PC-9 (cell line): Measurements from ENCODE around the gene FCER2. TPM values are rescaled to one million over a fixed set of nuclear protein-coding genes. Genes with fewer than 3 reads are reported as not detected.

ENCODE experiments used
- BruUV-seq: library from RNA; stranded (reverse); fragments of 400-500 nt; replicated peaks from 2 replicates; lab custom pipeline; 2021; lab: Mats Ljungman, UMichigan
- CTCF ChIA-PET: fragments of 300-600 bp; sonication (Branson Sonifier 250); formaldehyde crosslinking; loops from one replicate; lab custom pipeline; 2022; ENCODE audit warnings: antibody characterized with exemption; lab: Charles Lee
- POLR2A ChIA-PET: fragments of 300-600 bp; sonication (Branson Sonifier 250); formaldehyde crosslinking; loops from one replicate; lab custom pipeline; 2022; ENCODE audit warnings: antibody characterized with exemption; ENCODE audit not compliant: unreplicated experiment; lab: Charles Lee
- DNase-seq, 2 experiments: peaks; one replicate each; pipeline versions ENCODE4 v3.0.0 to v3.0.0-alpha.2; 2015 to 2022; ENCODE audit warnings: mixed read lengths in 1 of 2
- H2AFZ ChIP-seq: fragments of 200-600 bp; sonication (generic); 2 replicates; pipeline ENCODE4 v1.8.1; 2017; ENCODE audit warnings: antibody characterized with exemption
- H3F3A ChIP-seq: fragments of 200-600 bp; sonication (generic); 2 replicates; pipeline ENCODE4 v1.8.1; 2017; ENCODE audit warnings: antibody characterized with exemption, mild to moderate bottlenecking, low read depth; ENCODE audit not compliant: insufficient read depth
- H3K27ac ChIP-seq: fragments of 200-600 bp; sonication (generic); 2 replicates; pipeline ENCODE4 v1.6.1; 2016; ENCODE audit warnings: mixed run types
- H3K27me3 ChIP-seq: fragments of 200-600 bp; sonication (generic); 2 replicates; pipeline ENCODE4 v1.6.1; 2016; ENCODE audit warnings: low read depth, mixed run types; ENCODE audit not compliant: insufficient read depth
- H3K36me3 ChIP-seq: fragments of 200-600 bp; sonication (generic); 2 replicates; pipeline ENCODE4 v1.6.1; 2016; ENCODE audit warnings: low read depth, mixed run types
- H3K4me1 ChIP-seq: fragments of 200-600 bp; sonication (generic); replicated peaks from 2 replicates; pipeline ENCODE4 v1.6.1; 2016; ENCODE audit warnings: mixed run types; ENCODE audit not compliant: insufficient read depth
- H3K4me2 ChIP-seq: fragments of 200-600 bp; sonication (generic); 2 replicates; pipeline ENCODE4 v1.6.1; 2017; ENCODE audit warnings: mixed run types
- H3K4me3 ChIP-seq: fragments of 200-600 bp; sonication (generic); 2 replicates; pipeline ENCODE4 v1.6.1; 2016; ENCODE audit warnings: mixed run types
- H3K79me2 ChIP-seq: fragments of 200-600 bp; sonication (generic); 2 replicates; pipeline ENCODE4 v1.6.1; 2017; ENCODE audit warnings: low read depth, mixed run types
- H3K9me2 ChIP-seq: fragments of 200-600 bp; sonication (generic); 2 replicates; pipeline ENCODE4 v1.8.1; 2017; ENCODE audit warnings: mild to moderate bottlenecking; ENCODE audit not compliant: insufficient read depth
- H3K9me3 ChIP-seq: fragments of 200-600 bp; sonication (generic); 2 replicates; pipeline ENCODE4 v1.8.1; 2016; ENCODE audit warnings: low read depth; ENCODE audit not compliant: insufficient read depth
- H4K20me1 ChIP-seq: fragments of 200-600 bp; sonication (generic); 2 replicates; pipeline ENCODE4 v1.8.1; 2017; ENCODE audit not compliant: insufficient read depth
- EZH2 ChIP-seq: fragments of 200-600 bp; sonication (generic); IDR thresholded peaks from 2 replicates; pipeline ENCODE4 v1.8.0; 2017; ENCODE audit warnings: antibody characterized with exemption, low read depth
- intact Hi-C: fragments of 100-400 bp; cut with micrococcal nuclease; formaldehyde crosslinking; loops from one replicate; pipeline ENCODE4 v1.10.0; 2022; ENCODE audit not compliant: unreplicated experiment
- total RNA-seq: library from RNA; stranded (reverse); gene quantifications from 2 replicates; pipeline ENCODE4 v1.2.3, GENCODE V29; 2021
- TF ChIP-seq, protein P1 (sequence below): fragments of 200-600 bp; sonication (generic); conservative IDR thresholded peaks from 2 replicates; pipeline ENCODE4 v1.6.1; 2017; ENCODE audit warnings: mixed run types, antibody characterized with exemption, mild to moderate bottlenecking, moderate library complexity

The FCER2 gene
- total RNA-seq, 1 experiment from 2014 or later: not detected

DNA sequence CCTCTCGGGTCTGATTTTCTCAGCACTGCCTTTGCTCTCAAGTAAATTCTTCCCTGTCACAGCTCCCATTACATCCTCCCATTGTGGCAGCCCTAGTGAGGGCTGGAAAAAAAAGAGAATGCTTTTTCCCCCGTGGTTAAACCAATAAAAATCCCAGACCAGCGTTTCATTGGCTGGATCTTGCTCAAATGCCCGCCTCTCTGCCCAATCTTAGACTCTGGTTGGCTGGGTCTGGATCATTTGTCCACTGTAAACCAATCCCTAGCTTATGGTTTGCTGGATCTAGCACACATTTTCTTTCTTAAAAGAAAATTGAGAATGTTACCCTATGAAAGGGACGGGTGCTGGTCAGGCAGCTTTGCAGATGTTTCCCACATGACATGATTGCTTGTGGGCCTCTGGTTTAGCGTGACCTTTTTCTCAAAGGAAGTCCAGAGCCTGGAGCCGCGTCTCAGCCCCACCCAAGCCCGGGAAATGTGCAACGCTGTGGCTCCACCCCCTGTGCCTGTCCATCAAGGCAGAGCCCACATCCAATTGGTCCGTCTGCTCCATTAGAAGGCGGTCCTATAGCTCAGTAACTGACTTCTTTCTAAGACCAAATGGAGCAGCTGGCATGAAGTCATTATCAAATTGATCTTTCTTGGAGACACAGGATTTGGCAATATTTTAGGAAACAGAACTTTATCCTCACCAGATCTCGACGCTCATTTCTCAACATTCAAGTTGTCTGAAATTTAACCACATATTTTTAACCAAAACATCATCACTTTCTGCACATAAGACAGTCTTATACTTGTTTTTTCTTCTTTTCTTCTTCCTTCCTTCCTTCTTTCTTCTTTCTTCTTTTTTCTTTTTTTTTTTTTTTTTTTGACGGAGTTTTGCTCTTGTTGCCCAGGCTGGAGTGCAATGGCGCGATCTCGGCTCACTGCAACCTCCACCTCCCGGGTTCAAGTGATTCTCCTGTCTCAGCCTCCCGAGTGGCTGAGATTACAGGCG lies 27.6 kb downstream of the FCER2 start:
- Histone ChIP-seq H3K9me3 (0 out of 2 replicates have a peak, but pooled peaks cover 3% of the 10 kb centered on the region), H3K4me3 (no peak overlapping the region; the same call in 1 of the 2 replicates), H3K4me1 (peaks cover 11% of the 10 kb centered on the region; the same call in 1 of the 2 replicates), H3K79me2 (no peaks in the 10 kb centered on the region), H3K9me2 (no peaks in the 10 kb centered on the region), H2AFZ (0 out of 2 replicates have a peak overlapping the region, but pooled peaks have one; percentile 18), H3K4me2 (peak overlapping the region; percentile 53), H3K27me3 (peaks cover 73% of the 10 kb centered on the region), H4K20me1 (no peaks in the 10 kb centered on the region), H3K36me3 (no peaks in the 10 kb centered on the region), H3K27ac (no peak overlapping the region), H3F3A (peaks cover 7% of the 10 kb centered on the region; the same call in 1 of the 2 replicates)
- peak; percentile 33 to 66 for DNase-seq
- ChIA-PET CTCF (interaction anchor here (0.6 kb wide), 1 partner anchor 188 kb away, joined by 3 read pairs; no protein-coding TSS in a partner anchor), POLR2A (no interaction called here)
- no TSS peak for BruUV-seq
- intact Hi-C loops: loop anchor here (10.0 kb wide), 2 partner anchors 250 to 320 kb away; partner anchors contain the start of genes CTXN1 and SNAPC2
- no peak for TF ChIP-seq EZH2
- TF ChIP-seq, protein P1, sequence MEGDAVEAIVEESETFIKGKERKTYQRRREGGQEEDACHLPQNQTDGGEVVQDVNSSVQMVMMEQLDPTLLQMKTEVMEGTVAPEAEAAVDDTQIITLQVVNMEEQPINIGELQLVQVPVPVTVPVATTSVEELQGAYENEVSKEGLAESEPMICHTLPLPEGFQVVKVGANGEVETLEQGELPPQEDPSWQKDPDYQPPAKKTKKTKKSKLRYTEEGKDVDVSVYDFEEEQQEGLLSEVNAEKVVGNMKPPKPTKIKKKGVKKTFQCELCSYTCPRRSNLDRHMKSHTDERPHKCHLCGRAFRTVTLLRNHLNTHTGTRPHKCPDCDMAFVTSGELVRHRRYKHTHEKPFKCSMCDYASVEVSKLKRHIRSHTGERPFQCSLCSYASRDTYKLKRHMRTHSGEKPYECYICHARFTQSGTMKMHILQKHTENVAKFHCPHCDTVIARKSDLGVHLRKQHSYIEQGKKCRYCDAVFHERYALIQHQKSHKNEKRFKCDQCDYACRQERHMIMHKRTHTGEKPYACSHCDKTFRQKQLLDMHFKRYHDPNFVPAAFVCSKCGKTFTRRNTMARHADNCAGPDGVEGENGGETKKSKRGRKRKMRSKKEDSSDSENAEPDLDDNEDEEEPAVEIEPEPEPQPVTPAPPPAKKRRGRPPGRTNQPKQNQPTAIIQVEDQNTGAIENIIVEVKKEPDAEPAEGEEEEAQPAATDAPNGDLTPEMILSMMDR: no peak

DNA sequence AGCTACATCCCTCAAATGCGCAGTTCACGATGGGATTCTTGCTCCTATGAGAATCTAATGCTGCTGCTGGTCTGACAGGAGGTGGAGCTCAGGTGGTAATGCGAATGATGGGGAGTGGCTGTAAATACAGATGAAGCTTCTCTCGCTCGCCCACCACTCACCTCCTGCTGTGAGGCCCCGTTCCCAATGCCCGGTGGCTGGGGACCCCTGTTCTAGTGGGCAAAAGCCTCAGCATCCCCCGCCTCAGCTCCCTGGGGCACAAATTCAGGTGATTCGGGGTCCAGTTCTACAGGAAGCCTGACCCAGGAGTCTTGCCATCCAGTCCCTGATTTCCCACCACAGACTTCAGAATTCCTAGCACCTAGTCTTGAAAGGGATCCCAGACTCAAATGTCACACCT lies 29.4 kb downstream of the FCER2 start:
- Histone ChIP-seq H3F3A (peaks cover 7% of the 10 kb centered on the region; the same call in 1 of the 2 replicates), H3K9me2 (no peaks in the 10 kb centered on the region), H3K27ac (no peak overlapping the region), H3K79me2 (no peaks in the 10 kb centered on the region), H3K4me3 (no peak overlapping the region), H3K4me1 (peaks cover 11% of the 10 kb centered on the region; the same call in 1 of the 2 replicates), H4K20me1 (no peaks in the 10 kb centered on the region), H2AFZ (no peak overlapping the region), H3K9me3 (0 out of 2 replicates have a peak, but pooled peaks cover 3% of the 10 kb centered on the region), H3K27me3 (peaks cover 83% of the 10 kb centered on the region), H3K36me3 (no peaks in the 10 kb centered on the region), H3K4me2 (no peak overlapping the region)
- CTCF ChIA-PET: no interaction called here
- intact Hi-C loops: loop anchor here (10.0 kb wide), 2 partner anchors 252 to 318 kb away; partner anchors contain the start of genes CTXN1 and SNAPC2
- POLR2A ChIA-PET: interaction anchor here (0.7 kb wide), 1 partner anchor 1651 kb away, joined by 3 read pairs; no protein-coding TSS in a partner anchor
- DNase-seq: no peak
- TF ChIP-seq, protein P1: no peak
- TF ChIP-seq EZH2: no peak
- BruUV-seq: no TSS peak

DNA sequence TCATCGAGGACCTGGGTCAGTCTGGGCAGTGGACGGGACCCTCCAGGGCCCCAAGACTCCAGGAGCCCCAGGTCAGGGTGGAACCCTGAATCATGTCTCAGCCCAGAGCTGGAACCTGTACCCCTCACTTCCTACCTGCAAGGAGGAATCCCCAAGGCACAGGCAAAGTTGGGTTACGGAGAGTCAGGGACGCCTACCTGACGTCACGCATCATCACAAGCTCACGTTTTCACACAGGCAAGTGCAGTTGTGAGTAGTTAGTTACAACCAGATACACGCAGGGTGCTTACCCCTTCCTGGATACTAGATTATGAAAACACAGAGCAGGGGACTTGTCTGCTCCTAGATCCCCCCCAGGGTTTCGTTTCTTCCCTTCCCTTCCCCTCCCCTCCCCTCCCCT lies 31.1 kb downstream of the FCER2 start:
- CTCF ChIA-PET: interaction anchor here (0.8 kb wide), 1 partner anchor 266 kb away, joined by 3 read pairs; no protein-coding TSS in a partner anchor
- no TSS peak for BruUV-seq
- H3K27ac ChIP-seq: no peak overlapping the region
- no peaks in the 10 kb centered on the region for H3K9me2 ChIP-seq
- intact Hi-C loops: loop anchor here (10.0 kb wide), 2 partner anchors 254 to 316 kb away; partner anchors contain the start of genes CTXN1 and SNAPC2
- TF ChIP-seq EZH2: no peak
- TF ChIP-seq, protein P1: no peak
- H3K27me3 ChIP-seq: peaks cover 76% of the 10 kb centered on the region
- DNase-seq: no peak
- no peak overlapping the region for H3K4me3 ChIP-seq
- peaks cover 8% of the 10 kb centered on the region; the same call in 1 of the 2 replicates for H3K4me1 ChIP-seq
- 0 out of 2 replicates have a peak, but pooled peaks cover 3% of the 10 kb centered on the region for H3K9me3 ChIP-seq
- H2AFZ ChIP-seq: no peak overlapping the region
- no peaks in the 10 kb centered on the region for H4K20me1 ChIP-seq
- POLR2A ChIA-PET: no interaction called here
- no peaks in the 10 kb centered on the region for H3K79me2 ChIP-seq
- H3K36me3 ChIP-seq: no peaks in the 10 kb centered on the region
- no peak overlapping the region for H3K4me2 ChIP-seq
- H3F3A ChIP-seq: no peaks in the 10 kb centered on the region
